Loucy (cell line): ENCODE measurements around the gene RALGPS1.

Experiments used
- H2AFZ ChIP-seq: fragments of 200-600 bp; sonication (generic); 2 replicates; pipeline ENCODE4 v1.6.0; 2016; ENCODE audit warnings: antibody characterized with exemption, mild to moderate bottlenecking, low read length, moderate library complexity
- H3F3A ChIP-seq: fragments of 200-600 bp; 2 replicates; pipeline ENCODE4 v1.6.0; 2016; ENCODE audit warnings: antibody characterized with exemption, low read depth, mild to moderate bottlenecking
- H3K27me3 ChIP-seq: fragments of 200-600 bp; sonication (generic); 2 replicates; pipeline ENCODE4 v1.6.1; 2014; ENCODE audit warnings: low read length, mild to moderate bottlenecking; ENCODE audit not compliant: insufficient read depth, poor library complexity, severe bottlenecking
- H3K36me3 ChIP-seq: fragments of 200-600 bp; sonication (generic); 2 replicates; pipeline ENCODE4 v1.6.1; 2016; ENCODE audit warnings: low read length; ENCODE audit not compliant: insufficient read depth
- H3K4me1 ChIP-seq: fragments of 200-600 bp; sonication (generic); 2 replicates; pipeline ENCODE4 v1.5.1; 2014; ENCODE audit warnings: low read length, mild to moderate bottlenecking; ENCODE audit not compliant: insufficient read depth, poor library complexity, severe bottlenecking
- H3K4me2 ChIP-seq: fragments of 200-600 bp; sonication (generic); 2 replicates; pipeline ENCODE4 v1.6.0; 2014; ENCODE audit warnings: antibody characterized with exemption, low read length, low read depth, mild to moderate bottlenecking; ENCODE audit not compliant: poor library complexity, severe bottlenecking
- H3K4me3 ChIP-seq: fragments of 200-600 bp; sonication (generic); 2 replicates; pipeline ENCODE4 v1.5.1; 2014; ENCODE audit warnings: low read length, mild to moderate bottlenecking, mixed read lengths; ENCODE audit not compliant: poor library complexity, severe bottlenecking
- H3K79me2 ChIP-seq: fragments of 200-600 bp; sonication (generic); 2 replicates; pipeline ENCODE4 v1.6.1; 2014; ENCODE audit warnings: low read length; ENCODE audit not compliant: insufficient read depth
- H3K9ac ChIP-seq: fragments of 200-600 bp; sonication (generic); 2 replicates; pipeline ENCODE4 v1.6.0; 2014; ENCODE audit warnings: mild to moderate bottlenecking, low read depth, low read length, moderate library complexity; ENCODE audit not compliant: poor library complexity, severe bottlenecking
- H3K9me2 ChIP-seq: fragments of 200-600 bp; sonication (generic); replicated peaks from 2 replicates; pipeline ENCODE4 v1.6.1; 2016; ENCODE audit warnings: low read depth, low read length, mixed read lengths
- H3K9me3 ChIP-seq: fragments of 200-600 bp; sonication (generic); 2 replicates; pipeline ENCODE4 v1.6.1; 2014; ENCODE audit warnings: mild to moderate bottlenecking, antibody characterized with exemption, low read length, low read depth; ENCODE audit not compliant: insufficient read depth
- H4K20me1 ChIP-seq: fragments of 200-600 bp; sonication (generic); 2 replicates; pipeline ENCODE4 v1.6.0; 2014; ENCODE audit warnings: antibody characterized with exemption, low read length, mild to moderate bottlenecking; ENCODE audit not compliant: insufficient read depth, poor library complexity, severe bottlenecking
- CTCF ChIP-seq: fragments of 200-600 bp; sonication (generic); conservative IDR thresholded peaks from 2 replicates; pipeline ENCODE4 v1.5.1; 2014; ENCODE audit warnings: mild to moderate bottlenecking, antibody characterized with exemption, low read length
- EZH2phosphoT487 ChIP-seq: fragments of 200-600 bp; IDR thresholded peaks from 2 replicates; pipeline ENCODE4 v1.6.1; 2018; ENCODE audit warnings: antibody characterized with exemption, mild to moderate bottlenecking, moderate library complexity, borderline replicate concordance

RALGPS1 gene

GRCh38 chr9:126927419-126927818, 12.8 kb downstream of the RALGPS1 start:
- no peaks in the 10 kb centered on the region for H3K9me3 ChIP-seq
- TF ChIP-seq CTCF (no peak), EZH2phosphoT487 (no peak)
- no peaks in the 10 kb centered on the region for H3K9me2 ChIP-seq
- H3K4me3 ChIP-seq: no peak overlapping the region
- no peaks in the 10 kb centered on the region for H3K27me3 ChIP-seq
- no peak overlapping the region for H3K9ac ChIP-seq
- H3K4me1 ChIP-seq: peaks cover 11% of the 10 kb centered on the region
- no peaks in the 10 kb centered on the region for H4K20me1 ChIP-seq
- H2AFZ ChIP-seq: no peak overlapping the region
- H3K4me2 ChIP-seq: no peak overlapping the region
- H3F3A ChIP-seq: no peaks in the 10 kb centered on the region
- no peaks in the 10 kb centered on the region for H3K36me3 ChIP-seq
- no peaks in the 10 kb centered on the region for H3K79me2 ChIP-seq

DNA sequence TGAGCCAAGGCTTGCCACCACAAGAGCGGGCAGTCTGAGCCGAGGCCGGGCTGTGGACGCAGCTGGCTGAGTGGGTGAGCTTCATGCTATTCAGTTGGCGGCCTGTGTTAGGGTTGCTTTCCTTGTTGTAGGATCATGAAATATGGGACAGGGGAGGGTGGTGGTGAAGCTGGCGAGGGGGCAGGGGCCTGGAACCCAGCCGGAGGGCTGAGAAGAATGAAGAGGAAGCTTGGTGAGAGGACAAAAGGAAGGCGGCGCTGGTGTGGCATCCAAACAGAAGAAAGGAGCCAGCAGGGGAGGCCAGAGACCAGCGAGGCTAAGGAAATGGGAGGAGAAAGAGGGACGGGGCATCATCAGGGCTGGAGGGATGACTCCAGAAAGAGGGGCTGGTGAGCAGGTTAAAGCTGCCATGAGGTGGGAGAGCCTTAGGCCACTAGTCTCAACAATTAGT, 18.3 kb downstream of the RALGPS1 start:
- no peak overlapping the region for H3K4me3 ChIP-seq
- H3K9ac ChIP-seq: no peak overlapping the region
- no peaks in the 10 kb centered on the region for H4K20me1 ChIP-seq
- H3K36me3 ChIP-seq: no peaks in the 10 kb centered on the region
- no peaks in the 10 kb centered on the region for H3F3A ChIP-seq
- no peaks in the 10 kb centered on the region for H3K27me3 ChIP-seq
- no peaks in the 10 kb centered on the region for H3K79me2 ChIP-seq
- no peaks in the 10 kb centered on the region for H3K9me3 ChIP-seq
- H3K4me1 ChIP-seq: no peaks in the 10 kb centered on the region
- H3K4me2 ChIP-seq: no peak overlapping the region
- H2AFZ ChIP-seq: no peak overlapping the region
- H3K9me2 ChIP-seq: no peaks in the 10 kb centered on the region
- TF ChIP-seq CTCF: no peak
- no peak for TF ChIP-seq EZH2phosphoT487

DNA sequence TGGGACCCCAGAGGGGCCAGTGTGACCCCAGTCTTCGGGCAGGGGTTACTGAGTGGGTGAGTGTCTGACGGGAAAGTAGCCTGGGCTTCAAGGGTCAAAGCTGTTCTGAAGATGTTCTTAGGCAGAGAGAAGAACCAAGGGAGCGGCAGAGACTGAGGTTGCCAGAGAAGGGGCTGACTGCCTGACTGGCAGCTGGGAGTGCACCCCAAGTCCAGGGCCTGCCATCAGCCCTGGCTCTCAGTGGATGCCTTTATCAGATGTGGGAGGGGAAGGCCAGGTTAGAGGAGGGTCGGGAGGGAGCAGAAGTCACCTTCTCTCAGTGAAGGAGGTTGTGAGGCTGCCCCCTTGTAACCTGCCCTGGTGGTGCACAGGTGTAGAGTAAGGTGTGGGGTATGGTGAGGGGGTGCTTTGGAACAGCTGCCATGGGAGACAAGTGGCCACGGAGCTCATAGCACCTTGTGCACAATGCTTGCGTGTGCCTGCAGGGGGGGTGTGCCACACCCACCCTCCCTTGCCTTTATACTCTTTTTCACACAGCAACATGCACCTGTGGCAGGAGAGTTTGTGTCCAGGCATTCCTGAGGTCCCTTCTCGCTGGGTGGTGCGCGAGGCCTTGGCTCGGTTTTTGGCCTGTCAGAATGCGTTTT, 18.9 kb downstream of the RALGPS1 start:
- Histone ChIP-seq H3K4me1 (no peaks in the 10 kb centered on the region), H3K27me3 (no peaks in the 10 kb centered on the region), H3K9me3 (no peaks in the 10 kb centered on the region), H4K20me1 (no peaks in the 10 kb centered on the region), H3K4me2 (no peak overlapping the region), H3K36me3 (no peaks in the 10 kb centered on the region), H3K9ac (no peak overlapping the region), H3K79me2 (no peaks in the 10 kb centered on the region), H2AFZ (no peak overlapping the region), H3K9me2 (no peaks in the 10 kb centered on the region), H3F3A (no peaks in the 10 kb centered on the region), H3K4me3 (no peak overlapping the region)
- TF ChIP-seq CTCF (no peak; the same call in 1 of the 2 replicates), EZH2phosphoT487 (no peak)
